GM12872 (cell line): ENCODE measurements around the gene FIS1.

Experiments used
- CTCF ChIP-seq: IDR thresholded peaks from 3 replicates; pipeline ENCODE4 v1.5.1; 2011; ENCODE audit warnings: low read depth, mild to moderate bottlenecking, low read length, moderate library complexity; ENCODE audit not compliant: insufficient read depth

Gene FIS1

GRCh38 chr7:101278461-101279292 lies 33.8 kb upstream of the FIS1 start:
- TF ChIP-seq CTCF: no peak

GRCh38 chr7:101277155-101277554 lies 32.3 kb upstream of the FIS1 start:
- no peak for TF ChIP-seq CTCF

DNA sequence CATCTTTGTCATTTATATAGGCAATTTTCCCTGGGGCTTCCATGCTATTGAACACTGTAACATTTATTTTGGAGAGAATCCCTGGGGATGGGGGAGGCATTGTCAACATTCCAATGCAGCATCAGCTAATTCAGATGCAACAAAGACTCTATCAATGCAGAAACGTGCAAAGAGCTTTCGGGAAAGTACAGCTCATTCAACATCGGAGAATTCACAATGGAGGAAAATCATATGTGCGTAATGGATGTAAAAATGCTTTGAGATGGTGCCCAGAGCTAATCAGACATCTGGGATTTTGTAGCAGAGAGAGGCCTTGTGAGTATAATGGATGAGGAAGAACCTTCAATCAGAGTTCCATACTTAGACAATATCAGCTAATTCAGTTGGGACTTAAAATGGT lies 28.3 kb upstream of the FIS1 start:
- no peak for TF ChIP-seq CTCF

DNA sequence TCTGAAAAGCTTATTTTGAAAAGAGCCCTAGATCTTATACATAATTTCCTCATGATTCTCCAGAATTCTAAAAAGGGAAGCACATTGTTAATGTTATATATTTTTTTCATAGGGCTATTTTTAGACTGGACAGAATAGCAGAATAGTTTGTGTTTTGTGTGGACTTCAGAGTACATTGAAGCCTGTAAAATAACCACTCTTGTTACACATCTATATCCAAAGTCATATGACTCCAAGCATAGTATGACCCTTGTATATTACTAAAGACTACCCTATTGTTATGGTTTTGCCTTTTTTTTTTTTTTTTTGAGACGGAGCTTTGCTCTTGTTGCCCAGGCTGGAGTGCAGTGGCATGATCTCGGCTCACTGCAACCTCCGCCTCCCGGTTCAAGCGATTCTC lies 26.1 kb upstream of the FIS1 start:
- no peak for TF ChIP-seq CTCF

GRCh38 chr7:101269664-101270063 lies 24.8 kb upstream of the FIS1 start:
- no peak for TF ChIP-seq CTCF

DNA sequence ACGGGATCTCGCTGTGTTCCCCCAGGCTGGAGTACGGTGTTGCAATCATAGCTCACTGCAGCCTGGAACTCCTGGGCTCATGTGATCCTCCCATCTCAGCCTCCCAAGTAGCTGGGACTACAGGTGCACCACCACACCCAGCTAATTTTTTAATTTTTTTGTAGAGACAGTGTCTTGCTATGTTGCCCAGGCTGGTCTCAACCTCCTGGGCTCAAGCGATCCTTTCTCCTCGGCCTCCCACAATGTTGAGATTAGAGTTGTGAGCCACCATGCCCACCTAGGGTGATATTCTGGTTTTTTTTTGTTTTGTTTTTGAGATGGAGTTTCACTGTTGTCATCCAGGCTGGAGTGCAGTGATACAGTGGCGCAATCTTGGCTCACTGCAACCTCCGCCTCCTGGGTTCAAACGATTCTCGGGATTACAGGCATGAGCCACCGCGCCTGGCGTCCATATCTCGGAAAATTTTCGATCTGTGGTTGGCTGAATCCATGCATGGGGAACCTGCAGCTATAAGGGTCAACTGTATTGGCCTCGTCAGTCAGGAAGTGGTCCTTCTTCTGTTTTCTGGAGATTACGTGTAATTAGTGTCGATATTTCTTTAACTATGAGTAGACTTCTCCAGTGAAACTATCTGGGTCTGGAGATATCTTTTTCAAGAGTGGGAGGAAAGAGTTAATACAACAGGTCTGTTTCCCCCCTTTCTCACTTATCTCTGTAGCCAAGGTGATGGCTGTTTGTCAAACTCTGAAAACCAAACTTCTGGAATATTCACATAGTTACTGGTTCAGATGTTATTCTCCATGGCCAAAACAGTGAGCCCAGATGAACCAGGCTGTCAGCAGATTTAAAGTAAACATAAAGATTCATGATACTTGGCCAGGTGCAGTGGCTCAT lies 21.0 kb upstream of the FIS1 start:
- no peak for TF ChIP-seq CTCF

- TF ChIP-seq CTCF: no peak
Measured at GRCh38 chr7:101258243-101258731, 13.4 kb upstream of the FIS1 start.
